ENCODE measurements around the gene ICOS. TPM values are rescaled to one million over a fixed set of nuclear protein-coding genes. Genes with fewer than 3 reads are reported as not detected.
"Not testable (repeated sequence)": the region's sequence is repeated elsewhere in the genome, so short reads cannot be mapped to it uniquely, and the experiment has no call there.

ICOS gene
- total RNA-seq, 1 experiment from 2014 or later, result 0.18 TPM

GRCh38 chr2:203937788-203938187, 1.2 kb downstream of the ICOS start:
- Histone ChIP-seq H3K36me3 (ENCODE audit: control insufficient read depth, insufficient read depth, low read length) (no peaks in the 10 kb centered on the region; the same call in 1 of the 2 replicates), H3K9me3 (ENCODE audit: control insufficient read depth, insufficient read depth, low read depth, low read length) (no peaks in the 10 kb centered on the region), H3K27me3 (ENCODE audit: control insufficient read depth, insufficient read depth, low read length) (no peaks in the 10 kb centered on the region; the same call in 1 of the 2 replicates), H3K27ac (ENCODE audit: low read length) (no peak overlapping the region), H3K4me3 (ENCODE audit: low read depth in 2 of 2, low read length in 2 of 2) (no peak overlapping the region), H3K4me1 (ENCODE audit: control insufficient read depth, insufficient read depth, low read length) (no peaks in the 10 kb centered on the region)
- ATAC-seq (no peak), DNase-seq (ENCODE audit: low read depth, low spot score) (no peak)
- intact Hi-C loops (cut with micrococcal nuclease; ENCODE audit: unreplicated experiment) (no loop called here), in situ Hi-C loops (cut with HindIII; ENCODE audit: low pct_unique_long_range_greater_than_20kb, low sequenced_read_pairs) (no loop called here)
- ChIA-PET CTCF (no interaction called here), POLR2A (no interaction called here)
- BruUV-seq (replicated peaks), result no TSS peak
- TF ChIP-seq TCF7L2 (IDR thresholded peaks at IDR 0.05; ENCODE audit: low read depth, low read length) (no peak), CTCF (IDR thresholded peaks at IDR 0.05) (no peak), REST (IDR thresholded peaks at IDR 0.05; ENCODE audit: insufficient read depth in 1 of 2, low read depth in 2 of 2, low read length in 1 of 2) (no peak), POLR2AphosphoS5 (IDR thresholded peaks at IDR 0.05; ENCODE audit: low read depth, low read length) (no peak), SIN3A (IDR thresholded peaks at IDR 0.05; ENCODE audit: borderline replicate concordance, insufficient read depth, low read depth, low read length) (no peak)

DNA sequence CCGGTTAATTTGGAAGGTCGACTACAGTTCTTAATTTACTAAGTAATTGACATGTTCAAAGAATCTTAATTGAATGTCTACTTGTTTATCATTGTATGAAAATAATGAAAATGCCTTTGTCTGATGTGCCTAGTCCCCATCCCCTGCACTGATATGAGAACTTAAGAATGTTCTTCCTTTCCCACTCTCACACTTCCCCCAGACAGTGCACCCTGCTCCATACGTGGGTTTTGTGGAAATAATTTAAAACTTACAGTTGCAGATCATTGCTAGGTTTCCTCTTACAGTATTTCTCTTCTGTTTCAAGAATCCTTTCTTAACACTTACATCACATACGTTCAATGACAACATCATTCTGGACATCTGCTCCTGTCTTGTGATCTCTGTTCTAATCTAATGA, 3.5 kb downstream of the ICOS start:
- Histone ChIP-seq H3K4me1 (ENCODE audit: control insufficient read depth, insufficient read depth, low read length) (no peaks in the 10 kb centered on the region), H3K4me3 (ENCODE audit: low read depth in 2 of 2, low read length in 2 of 2) (no peak overlapping the region), H3K9me3 (ENCODE audit: control insufficient read depth, insufficient read depth, low read depth, low read length) (no peaks in the 10 kb centered on the region), H3K27me3 (ENCODE audit: control insufficient read depth, insufficient read depth, low read length) (no peaks in the 10 kb centered on the region; the same call in none of the 2 replicates), H3K36me3 (ENCODE audit: control insufficient read depth, insufficient read depth, low read length) (no peaks in the 10 kb centered on the region; the same call in 1 of the 2 replicates), H3K27ac (ENCODE audit: low read length) (no peak overlapping the region)
- no peak for TF ChIP-seq REST (IDR thresholded peaks at IDR 0.05; ENCODE audit: insufficient read depth in 1 of 2, low read depth in 2 of 2, low read length in 1 of 2)
- TF ChIP-seq POLR2AphosphoS5 (IDR thresholded peaks at IDR 0.05; ENCODE audit: low read depth, low read length), result no peak
- TF ChIP-seq SIN3A (IDR thresholded peaks at IDR 0.05; ENCODE audit: borderline replicate concordance, insufficient read depth, low read depth, low read length), result no peak
- TF ChIP-seq CTCF (IDR thresholded peaks at IDR 0.05), result no peak
- TF ChIP-seq TCF7L2 (IDR thresholded peaks at IDR 0.05; ENCODE audit: low read depth, low read length), result no peak
- BruUV-seq (replicated peaks), result no TSS peak
- CTCF ChIA-PET, result no interaction called here
- no peak for DNase-seq (ENCODE audit: low read depth, low spot score)
- POLR2A ChIA-PET, result no interaction called here
- intact Hi-C loops (cut with micrococcal nuclease; ENCODE audit: unreplicated experiment), result no loop called here
- in situ Hi-C loops (cut with HindIII; ENCODE audit: low pct_unique_long_range_greater_than_20kb, low sequenced_read_pairs), result no loop called here
- ATAC-seq, result no peak

DNA sequence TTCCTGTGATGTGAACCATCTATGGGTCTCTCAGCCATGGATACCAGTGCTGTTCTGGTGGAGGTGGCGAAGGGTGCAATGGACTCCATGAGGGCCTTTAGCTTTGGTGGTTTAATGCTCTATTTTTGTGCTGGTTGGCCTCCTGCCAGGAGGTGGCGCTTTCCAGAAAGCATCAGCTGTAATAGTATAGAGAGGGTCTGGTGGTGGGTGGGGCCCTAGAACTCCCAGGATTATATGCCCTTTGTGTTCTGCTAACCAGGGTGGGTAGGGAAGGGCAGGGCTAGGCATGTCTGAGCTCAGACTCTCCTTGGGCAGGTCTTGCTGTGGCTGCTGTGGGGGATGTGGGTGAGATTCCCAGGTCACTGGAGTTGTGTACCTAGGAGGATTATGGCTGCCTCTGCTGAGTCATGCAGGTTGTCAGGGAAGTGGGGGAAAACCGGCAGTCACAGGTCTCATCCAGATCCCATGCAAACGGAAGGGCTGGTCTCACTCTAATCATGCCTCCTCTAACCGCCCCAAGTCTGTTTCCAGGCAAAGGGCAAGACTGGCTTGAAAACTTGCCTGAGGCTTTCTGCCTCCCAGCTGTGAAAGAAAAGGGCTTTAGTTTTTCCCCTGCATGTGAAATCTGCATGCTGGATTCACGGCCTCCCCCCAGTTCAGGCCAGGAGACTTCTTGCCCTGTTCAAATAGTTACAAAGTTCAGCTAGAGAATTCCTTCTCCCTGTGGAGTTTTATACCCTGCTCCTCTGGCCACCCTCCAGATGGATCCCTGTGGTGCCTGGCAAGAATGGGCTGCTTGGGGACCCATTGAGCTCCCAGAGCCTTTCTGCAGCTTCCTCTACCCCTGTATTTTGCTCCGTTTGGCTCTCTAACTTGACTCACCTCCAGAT, 7.2 kb downstream of the ICOS start:
- H3K27ac ChIP-seq (ENCODE audit: low read length); CTCF ChIA-PET; POLR2A ChIA-PET; DNase-seq (ENCODE audit: low read depth, low spot score); intact Hi-C loops (cut with micrococcal nuclease; ENCODE audit: unreplicated experiment); H3K36me3 ChIP-seq (ENCODE audit: control insufficient read depth, insufficient read depth, low read length); ATAC-seq; BruUV-seq (replicated peaks); H3K4me3 ChIP-seq (ENCODE audit: low read depth in 2 of 2, low read length in 2 of 2); in situ Hi-C loops (cut with HindIII; ENCODE audit: low pct_unique_long_range_greater_than_20kb, low sequenced_read_pairs); H3K9me3 ChIP-seq (ENCODE audit: control insufficient read depth, insufficient read depth, low read depth, low read length); H3K27me3 ChIP-seq (ENCODE audit: control insufficient read depth, insufficient read depth, low read length); H3K4me1 ChIP-seq (ENCODE audit: control insufficient read depth, insufficient read depth, low read length): not testable (repeated sequence)
